Smooth muscle cell (in vitro differentiated cells): ENCODE measurements around the gene THAP7. TPM values are rescaled to one million over a fixed set of nuclear protein-coding genes. Genes with fewer than 3 reads are reported as not detected.

ENCODE experiments used
- DNase-seq: peaks from one replicate; lab custom pipeline; 2025; ENCODE audit not compliant: unreplicated experiment; lab: John Stamatoyannopoulos, UW
- H2AFZ ChIP-seq: fragments of 200-600 bp; sonication (generic); 2 replicates; pipeline ENCODE4 v1.6.0; 2016; ENCODE audit warnings: antibody characterized with exemption, low read depth, mild to moderate bottlenecking
- H3F3A ChIP-seq: fragments of 200-600 bp; sonication (generic); 2 replicates; pipeline ENCODE4 v1.6.0; 2017; ENCODE audit warnings: antibody characterized with exemption, low read depth
- H3K27ac ChIP-seq: fragments of 200-600 bp; sonication (generic); 2 replicates; pipeline ENCODE4 v1.5.1; 2016; ENCODE audit warnings: low read depth, mild to moderate bottlenecking
- H3K27me3 ChIP-seq: fragments of 200-600 bp; sonication (generic); 2 replicates; pipeline ENCODE4 v1.6.1; 2016; ENCODE audit warnings: low read depth, mild to moderate bottlenecking
- H3K36me3 ChIP-seq: fragments of 200-600 bp; sonication (generic); 2 replicates; pipeline ENCODE4 v1.5.1; 2016; ENCODE audit warnings: low read depth
- H3K4me1 ChIP-seq: fragments of 200-600 bp; sonication (generic); 2 replicates; pipeline ENCODE4 v1.5.1; 2016; ENCODE audit warnings: low read depth
- H3K4me2 ChIP-seq: fragments of 200-600 bp; sonication (generic); 2 replicates; pipeline ENCODE4 v1.6.0; 2016; ENCODE audit warnings: mild to moderate bottlenecking
- H3K4me3 ChIP-seq: fragments of 200-600 bp; sonication (generic); 2 replicates; pipeline ENCODE4 v1.5.1; 2016; ENCODE audit warnings: mild to moderate bottlenecking
- H3K79me2 ChIP-seq: fragments of 200-600 bp; sonication (generic); 2 replicates; pipeline ENCODE4 v1.6.0; 2016; ENCODE audit warnings: low read depth, mild to moderate bottlenecking
- H3K9ac ChIP-seq: fragments of 200-600 bp; sonication (generic); 2 replicates; pipeline ENCODE4 v1.6.0; 2016; ENCODE audit warnings: low read depth
- H3K9me3 ChIP-seq: fragments of 200-600 bp; sonication (generic); replicated peaks from 2 replicates; pipeline ENCODE4 v1.5.1; 2016; ENCODE audit warnings: low read depth
- H4K20me1 ChIP-seq: fragments of 200-600 bp; sonication (generic); 2 replicates; pipeline ENCODE4 v1.6.0; 2016; ENCODE audit warnings: low read depth
- WGBS: methylation state at CpG from one replicate; pipeline ENCODE4 v1.1.7; 2016; ENCODE audit warnings: low lambda C conversion rate; 5-methylcytosine and 5-hydroxymethylcytosine counted together
- polyA plus RNA-seq: library from polyadenylated mRNA; unstranded; fragments of >200 nt; fragmentation: Nextera tagmentation; extraction: Ambion mirVana; gene quantifications from 2 replicates; pipeline ENCODE4 v1.2.1, GENCODE V29; 2016
- total RNA-seq: library from RNA; depleted of rRNA; stranded (reverse); fragments of >200 nt; gene quantifications from 2 replicates; pipeline ENCODE4 v1.2.3, GENCODE V29; 2014
- TF ChIP-seq, protein P1 (sequence below): fragments of 200-600 bp; sonication (generic); IDR thresholded peaks from 2 replicates; pipeline ENCODE4 v1.5.1; 2017; ENCODE audit warnings: borderline replicate concordance, mild to moderate bottlenecking, antibody characterized with exemption; ENCODE audit not compliant: insufficient read depth, poor library complexity, severe bottlenecking

Gene THAP7
- total and polyA plus RNA-seq, 2 experiments from 2014 or later = 26.8 to 28.0 TPM

DNA sequence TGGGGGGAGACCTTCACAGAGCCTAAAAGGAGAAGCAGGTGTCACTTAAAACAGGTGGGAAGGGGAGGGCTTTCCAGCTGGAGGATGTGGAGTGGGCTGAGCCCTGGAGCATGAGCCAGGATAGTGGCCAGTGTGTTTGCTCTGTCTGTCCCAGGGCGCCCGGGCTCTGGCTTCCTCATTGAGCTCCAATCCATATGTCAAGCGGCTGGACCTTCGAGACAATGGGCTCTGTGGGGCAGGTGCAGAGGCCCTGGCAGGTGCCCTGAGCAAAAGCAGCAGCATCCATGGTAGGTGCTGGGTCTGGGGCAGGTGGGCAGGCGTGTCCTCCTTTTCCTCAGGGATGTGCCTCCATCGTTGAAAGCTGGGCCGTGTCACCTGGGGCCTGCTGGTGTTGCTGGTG lies 45.8 kb upstream of the THAP7 start:
- Histone ChIP-seq H3K9ac (no peak overlapping the region), H3K27me3 (no peaks in the 10 kb centered on the region), H3K4me1 (peaks cover 5% of the 10 kb centered on the region), H3K4me3 (no peak overlapping the region), H3K27ac (no peak overlapping the region), H3K4me2 (no peak overlapping the region), H4K20me1 (no peaks in the 10 kb centered on the region), H3K79me2 (no peaks in the 10 kb centered on the region), H3K36me3 (no peaks in the 10 kb centered on the region), H3F3A (no peaks in the 10 kb centered on the region), H2AFZ (no peak overlapping the region), H3K9me3 (no peaks in the 10 kb centered on the region)
- TF ChIP-seq, protein P1, sequence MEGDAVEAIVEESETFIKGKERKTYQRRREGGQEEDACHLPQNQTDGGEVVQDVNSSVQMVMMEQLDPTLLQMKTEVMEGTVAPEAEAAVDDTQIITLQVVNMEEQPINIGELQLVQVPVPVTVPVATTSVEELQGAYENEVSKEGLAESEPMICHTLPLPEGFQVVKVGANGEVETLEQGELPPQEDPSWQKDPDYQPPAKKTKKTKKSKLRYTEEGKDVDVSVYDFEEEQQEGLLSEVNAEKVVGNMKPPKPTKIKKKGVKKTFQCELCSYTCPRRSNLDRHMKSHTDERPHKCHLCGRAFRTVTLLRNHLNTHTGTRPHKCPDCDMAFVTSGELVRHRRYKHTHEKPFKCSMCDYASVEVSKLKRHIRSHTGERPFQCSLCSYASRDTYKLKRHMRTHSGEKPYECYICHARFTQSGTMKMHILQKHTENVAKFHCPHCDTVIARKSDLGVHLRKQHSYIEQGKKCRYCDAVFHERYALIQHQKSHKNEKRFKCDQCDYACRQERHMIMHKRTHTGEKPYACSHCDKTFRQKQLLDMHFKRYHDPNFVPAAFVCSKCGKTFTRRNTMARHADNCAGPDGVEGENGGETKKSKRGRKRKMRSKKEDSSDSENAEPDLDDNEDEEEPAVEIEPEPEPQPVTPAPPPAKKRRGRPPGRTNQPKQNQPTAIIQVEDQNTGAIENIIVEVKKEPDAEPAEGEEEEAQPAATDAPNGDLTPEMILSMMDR = no peak
- WGBS = 90% methylated on average over 7 of the region's 7 CpGs
- DNase-seq = no peak

DNA sequence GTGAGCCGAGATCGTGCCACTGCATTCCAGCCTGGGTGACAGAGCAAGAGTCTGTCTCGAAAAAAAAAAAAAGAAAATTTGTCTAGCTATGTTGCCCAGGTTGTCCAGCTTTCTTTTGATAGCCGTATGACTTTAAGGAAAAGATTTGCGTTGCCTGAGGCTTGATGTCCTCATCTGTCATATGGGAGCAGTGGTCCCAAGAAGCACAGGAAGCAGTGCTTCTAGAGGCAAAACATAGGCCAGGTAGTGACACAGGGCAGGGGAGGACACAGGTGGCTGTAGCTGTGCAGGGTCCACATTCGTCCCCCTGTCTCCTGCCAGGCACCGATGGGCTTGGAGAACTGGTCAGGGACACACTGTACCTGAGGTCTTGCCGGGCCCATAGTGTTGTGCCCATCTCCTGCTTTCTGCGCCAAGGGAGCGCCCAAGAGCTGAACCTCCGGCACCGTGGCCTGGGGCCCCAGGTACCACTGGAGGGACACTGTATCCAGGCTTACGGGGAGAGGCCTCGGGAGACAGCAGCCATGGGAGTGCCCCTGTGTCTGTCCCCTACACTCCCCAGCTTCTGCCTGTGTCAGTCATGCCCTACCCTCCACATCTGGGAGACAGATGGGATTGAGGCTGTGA lies 45.2 kb upstream of the THAP7 start:
- Histone ChIP-seq H3K4me2 (no peak overlapping the region), H3K9me3 (no peaks in the 10 kb centered on the region), H3K4me3 (no peak overlapping the region), H3K27ac (no peak overlapping the region), H3K4me1 (peaks cover 5% of the 10 kb centered on the region), H3F3A (no peaks in the 10 kb centered on the region), H3K27me3 (no peaks in the 10 kb centered on the region), H3K79me2 (no peaks in the 10 kb centered on the region), H2AFZ (no peak overlapping the region), H4K20me1 (no peaks in the 10 kb centered on the region), H3K36me3 (no peaks in the 10 kb centered on the region), H3K9ac (no peak overlapping the region)
- DNase-seq = no peak
- WGBS = 95% methylated on average over 14 of the region's 14 CpGs
- TF ChIP-seq, protein P1 = no peak

DNA sequence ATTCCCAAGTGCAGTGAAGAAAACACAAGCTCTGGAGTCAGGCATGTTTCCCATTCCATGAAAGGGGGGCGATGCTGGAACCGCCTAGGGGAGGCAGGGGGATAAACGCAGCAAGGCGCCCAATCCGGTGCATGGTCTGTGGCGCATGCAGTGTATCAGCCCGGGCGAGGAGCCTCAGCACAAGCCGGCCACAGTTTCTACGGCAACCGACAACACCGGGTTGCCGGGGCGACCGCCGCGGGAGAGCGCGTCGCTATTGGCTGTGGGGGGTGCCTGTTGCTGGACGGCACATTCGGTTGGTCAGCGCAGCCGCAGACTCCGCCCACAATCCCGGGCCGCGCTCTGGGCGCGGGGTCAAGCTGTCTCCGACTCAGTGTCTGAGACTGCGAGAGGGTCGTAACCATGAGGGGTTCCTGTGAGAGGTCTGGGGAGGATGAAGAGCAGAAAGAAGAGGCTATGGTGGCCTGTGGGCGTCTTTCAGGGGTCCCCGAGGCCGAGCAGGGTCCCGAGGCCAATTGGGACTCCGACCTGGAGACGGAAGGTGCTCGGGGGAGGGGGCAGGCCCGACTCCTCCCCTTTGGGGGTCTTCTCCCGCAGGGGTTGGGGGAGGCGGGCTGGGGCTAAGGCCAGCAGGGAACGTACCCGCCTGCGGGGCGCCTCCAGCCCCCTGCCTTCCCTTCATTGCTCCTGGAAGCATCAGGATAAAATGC lies 43.8 kb upstream of the THAP7 start, which contains the start of gene LRRC74B:
Gene LRRC74B, plus strand, starts transcription at position 362 of the 710 bp plus-strand sequence. Its CDS starts 41 bp downstream, at position 403.
- Histone ChIP-seq H3K27ac (peak within 1 kb of the TSS; percentile 91), H3K79me2 (no peaks in the 10 kb centered on the region)
- TF ChIP-seq, protein P1 = no peak

More for the DNA sequence above, 43.8 kb upstream of the THAP7 start, which contains the start of gene LRRC74B:
- peak; percentile 74 for DNase-seq
- Histone ChIP-seq H3K4me1 (peaks cover 5% of the 10 kb centered on the region), H4K20me1 (no peaks in the 10 kb centered on the region), H3K9me3 (no peaks in the 10 kb centered on the region), H3K36me3 (no peaks in the 10 kb centered on the region), H3F3A (no peaks in the 10 kb centered on the region), H3K4me2 (peak within 1 kb of the TSS; percentile 79), H3K9ac (peak within 1 kb of the TSS; percentile 86), H2AFZ (peak within 1 kb of the TSS; percentile 40), H3K27me3 (no peaks in the 10 kb centered on the region), H3K4me3 (peak within 1 kb of the TSS; percentile 47)
- 2% methylated on average over 46 of the region's 47 CpGs for WGBS
